MG63 (cell line): ENCODE measurements around the gene MSI2. TPM values are rescaled to one million over a fixed set of nuclear protein-coding genes. Genes with fewer than 3 reads are reported as not detected.

Experiments
- DNase-seq: peaks from one replicate; pipeline ENCODE4 v3.0.0-alpha.2; 2020
- H3K27me3 ChIP-seq: fragments of 250-450 bp; sonication (Bioruptor Pico); 2 replicates; pipeline ENCODE4 v1.5.1; 2020; ENCODE audit warnings: mild to moderate bottlenecking, moderate library complexity
- H3K36me3 ChIP-seq: fragments of 250-450 bp; sonication (Bioruptor Pico); 2 replicates; pipeline ENCODE4 v1.5.1; 2020; ENCODE audit warnings: mild to moderate bottlenecking, moderate library complexity
- H3K4me3 ChIP-seq: fragments of 250-450 bp; sonication (Bioruptor Pico); 2 replicates; pipeline ENCODE4 v1.5.1; 2020; ENCODE audit warnings: mild to moderate bottlenecking, moderate library complexity
- H3K9me3 ChIP-seq: fragments of 250-450 bp; sonication (Bioruptor Pico); 2 replicates; pipeline ENCODE4 v1.5.1; 2020; ENCODE audit warnings: mild to moderate bottlenecking, moderate library complexity
- total RNA-seq: library from RNA; depleted of rRNA; stranded (reverse); fragments of >200 nt; shearing (Covaris generic); gene quantifications from 2 replicates; pipeline ENCODE4 v1.2.3, GENCODE V29; 2014; ENCODE audit warnings: low replicate concordance

MSI2 gene
- total RNA-seq, 1 experiment from 2014 or later, result 2.8 TPM

- Histone ChIP-seq H3K36me3 (no peaks in the 10 kb centered on the region), H3K27me3 (peaks cover 7% of the 10 kb centered on the region; the same call in 1 of the 2 replicates), H3K9me3 (no peaks in the 10 kb centered on the region), H3K4me3 (no peak overlapping the region)
- DNase-seq, result no peak
Measured at GRCh38 chr17:57588086-57588485, 331.8 kb downstream of the MSI2 start.

- Histone ChIP-seq H3K4me3 (no peak overlapping the region), H3K36me3 (no peaks in the 10 kb centered on the region), H3K9me3 (no peaks in the 10 kb centered on the region), H3K27me3 (peaks cover 7% of the 10 kb centered on the region; the same call in 1 of the 2 replicates)
- DNase-seq, result no peak
Measured at GRCh38 chr17:57589151-57590034, 333.1 kb downstream of the MSI2 start.

DNA sequence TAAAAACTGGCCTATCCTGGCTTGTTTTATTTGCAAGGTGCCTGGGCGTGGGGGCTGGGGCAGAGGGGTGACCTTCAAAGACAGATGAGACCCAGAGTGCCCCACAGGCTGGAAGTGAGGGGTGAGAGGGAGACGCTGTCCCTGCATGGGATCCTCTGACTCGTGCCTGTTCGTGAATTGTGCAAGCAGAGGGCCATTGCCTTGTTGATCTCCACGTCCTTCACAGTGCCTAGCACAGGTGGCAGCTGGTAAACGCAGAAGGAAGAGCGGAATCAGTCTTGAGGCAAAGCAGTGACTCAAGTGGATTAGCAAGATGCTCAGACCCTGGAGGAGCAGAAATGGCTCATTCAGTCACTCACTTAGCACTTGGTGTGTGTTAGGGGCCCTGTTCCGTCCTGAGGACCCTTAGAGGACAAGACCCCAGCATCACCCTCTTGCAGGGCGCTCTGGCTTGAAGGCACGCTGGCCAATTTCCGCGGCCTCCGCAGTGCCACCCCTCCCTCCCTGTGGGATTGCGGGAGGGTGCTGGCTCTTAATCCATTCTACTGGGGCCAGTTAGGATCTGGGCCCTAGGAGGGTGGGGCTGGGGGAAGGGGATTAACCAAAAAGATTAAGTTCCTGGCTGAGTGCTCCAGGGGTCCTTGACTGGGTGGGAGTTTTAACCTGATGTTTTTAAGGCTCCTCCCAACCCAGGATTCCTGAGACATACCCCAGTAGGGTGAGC, 337.6 kb downstream of the MSI2 start:
- H3K9me3 ChIP-seq, result no peaks in the 10 kb centered on the region
- no peak overlapping the region for H3K4me3 ChIP-seq
- H3K27me3 ChIP-seq, result no peaks in the 10 kb centered on the region
- no peaks in the 10 kb centered on the region for H3K36me3 ChIP-seq
- DNase-seq, result no peak

GRCh38 chr17:57594767-57595166, 338.4 kb downstream of the MSI2 start:
- Histone ChIP-seq H3K4me3 (no peak overlapping the region), H3K27me3 (no peaks in the 10 kb centered on the region), H3K36me3 (no peaks in the 10 kb centered on the region), H3K9me3 (no peaks in the 10 kb centered on the region)
- no peak for DNase-seq

GRCh38 chr17:57595426-57595825, 339.1 kb downstream of the MSI2 start:
- DNase-seq, result no peak
- Histone ChIP-seq H3K36me3 (no peaks in the 10 kb centered on the region), H3K9me3 (no peaks in the 10 kb centered on the region), H3K27me3 (no peaks in the 10 kb centered on the region), H3K4me3 (no peak overlapping the region)

DNA sequence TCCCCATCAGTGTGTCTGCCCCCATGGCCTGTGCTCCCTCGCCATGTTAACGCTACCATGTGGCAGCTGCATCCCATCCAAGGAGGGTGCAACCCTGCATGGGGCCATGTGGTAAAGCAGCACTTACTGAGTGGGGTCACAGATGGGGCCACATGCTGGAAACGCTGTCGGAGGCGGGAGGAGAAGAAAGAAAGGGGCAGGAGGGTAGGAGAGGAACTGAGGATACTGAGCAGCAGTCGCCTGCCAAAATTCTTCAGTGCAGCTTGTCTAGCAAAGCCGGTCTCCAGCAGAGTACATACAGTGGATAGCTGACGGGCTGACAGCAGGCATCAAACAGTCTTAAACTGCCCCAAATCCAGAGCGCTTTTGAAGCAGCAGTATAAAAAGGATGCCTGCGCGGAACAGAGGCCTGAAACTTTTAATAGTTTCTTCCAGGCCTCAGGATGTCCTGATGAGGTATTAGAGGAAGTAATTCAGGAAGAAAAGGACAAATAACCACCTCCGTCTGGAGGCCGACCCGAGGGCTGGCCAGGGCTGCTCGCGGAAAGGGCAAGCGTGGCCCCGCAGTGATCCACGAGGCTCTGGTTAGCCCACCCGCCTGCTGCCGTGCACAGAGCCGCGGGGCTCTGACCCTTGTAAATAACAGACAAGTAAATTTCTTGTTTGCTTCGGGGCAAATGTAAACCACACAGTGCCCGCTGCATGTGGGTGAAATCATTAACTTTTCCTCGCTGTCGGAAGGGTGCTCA, 339.8 kb downstream of the MSI2 start:
- Histone ChIP-seq H3K27me3 (no peaks in the 10 kb centered on the region), H3K9me3 (no peaks in the 10 kb centered on the region), H3K36me3 (no peaks in the 10 kb centered on the region), H3K4me3 (no peak overlapping the region)
- no peak for DNase-seq

DNA sequence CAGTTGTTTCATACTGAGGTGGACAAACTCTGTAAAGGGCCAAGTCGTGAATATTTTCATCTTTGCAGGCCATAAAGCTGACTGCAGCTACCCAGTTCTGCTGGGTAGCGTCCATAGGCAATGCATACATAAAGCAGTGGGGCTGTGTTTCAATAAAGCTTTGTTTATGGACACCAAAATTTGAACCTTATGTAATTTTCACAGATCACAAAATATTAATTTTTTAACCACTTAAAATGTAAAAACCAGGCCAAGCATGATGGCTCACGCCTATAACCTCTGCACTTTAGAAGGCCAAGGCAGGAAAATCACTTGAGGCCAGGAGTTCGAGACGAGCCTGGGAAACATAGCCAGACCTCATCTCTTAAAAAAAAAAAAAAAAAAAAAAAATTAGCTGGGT, 340.8 kb downstream of the MSI2 start:
- H3K4me3 ChIP-seq, result no peak overlapping the region
- no peaks in the 10 kb centered on the region for H3K36me3 ChIP-seq
- no peaks in the 10 kb centered on the region for H3K9me3 ChIP-seq
- no peak for DNase-seq
- no peaks in the 10 kb centered on the region for H3K27me3 ChIP-seq

- no peaks in the 10 kb centered on the region for H3K9me3 ChIP-seq
- no peak overlapping the region for H3K4me3 ChIP-seq
- no peaks in the 10 kb centered on the region for H3K27me3 ChIP-seq
- no peaks in the 10 kb centered on the region for H3K36me3 ChIP-seq
- peak; percentile 70 for DNase-seq
Measured at GRCh38 chr17:57597531-57598453, 341.5 kb downstream of the MSI2 start.

DNA sequence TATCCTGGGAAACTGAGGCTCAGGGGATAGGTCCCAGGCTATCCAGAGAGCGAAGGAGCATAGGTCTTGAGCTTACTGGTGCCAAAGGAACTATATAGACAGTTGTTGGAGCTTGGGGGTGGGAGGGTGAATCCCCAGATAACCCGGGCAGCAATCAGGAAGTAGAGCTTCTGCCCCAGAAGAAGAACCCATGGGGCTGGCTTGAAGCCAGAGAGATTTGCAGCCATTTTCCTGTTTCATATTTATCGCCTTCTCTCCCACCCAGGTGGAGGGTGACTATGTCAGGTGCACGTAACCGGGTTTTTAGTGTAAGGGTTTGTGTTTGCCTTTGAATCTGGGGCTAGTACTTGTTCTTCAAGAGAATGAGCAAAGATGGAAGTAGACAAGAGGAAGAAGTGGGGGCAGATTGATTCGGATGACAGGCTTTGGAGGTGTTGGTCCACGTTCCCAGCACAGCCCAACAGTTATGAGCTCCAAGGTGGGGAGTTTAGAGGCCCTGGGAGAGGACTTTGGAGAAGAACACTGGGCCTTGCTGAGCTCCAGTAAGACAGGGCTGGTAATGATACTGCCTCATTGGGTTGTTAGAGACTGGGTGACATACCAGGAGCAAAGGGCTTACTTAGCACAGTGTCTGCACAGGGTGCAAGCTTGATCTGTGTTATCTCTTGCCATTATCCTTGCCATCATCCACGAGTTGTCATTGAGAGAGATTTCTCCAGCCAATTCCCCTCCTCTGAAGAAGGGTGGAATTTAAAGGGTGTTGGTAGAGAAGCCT, 343.1 kb downstream of the MSI2 start:
- H3K27me3 ChIP-seq, result no peaks in the 10 kb centered on the region
- DNase-seq, result no peak
- no peak overlapping the region for H3K4me3 ChIP-seq
- no peaks in the 10 kb centered on the region for H3K36me3 ChIP-seq
- H3K9me3 ChIP-seq, result no peaks in the 10 kb centered on the region

DNA sequence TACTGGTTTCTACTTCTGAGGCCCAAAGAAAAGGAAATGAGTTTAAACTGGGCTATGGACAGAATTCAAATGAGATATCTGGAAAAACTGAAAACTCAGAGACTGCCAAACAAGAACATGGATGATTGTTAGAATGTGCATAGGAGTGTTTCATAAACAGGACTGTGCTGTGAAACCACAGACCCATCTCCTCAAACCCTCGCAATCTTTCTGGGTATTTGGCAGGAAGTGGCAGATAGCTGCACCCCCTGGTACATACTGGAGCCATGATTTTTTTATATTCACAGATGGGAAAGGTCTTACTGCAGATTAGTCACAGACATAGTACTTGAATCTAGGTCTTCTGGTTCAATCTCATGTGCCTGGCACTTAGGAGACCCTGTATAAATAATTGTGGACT, 343.8 kb downstream of the MSI2 start:
- H3K36me3 ChIP-seq, result no peaks in the 10 kb centered on the region
- DNase-seq, result no peak
- no peaks in the 10 kb centered on the region for H3K27me3 ChIP-seq

GRCh38 chr17:57601143-57601735, 344.9 kb downstream of the MSI2 start:
- Histone ChIP-seq H3K27me3 (no peaks in the 10 kb centered on the region), H3K9me3 (no peaks in the 10 kb centered on the region), H3K36me3 (no peaks in the 10 kb centered on the region), H3K4me3 (no peak overlapping the region)
- no peak for DNase-seq

More for the DNA sequence above, 343.8 kb downstream of the MSI2 start:
- no peak overlapping the region for H3K4me3 ChIP-seq
- H3K9me3 ChIP-seq, result no peaks in the 10 kb centered on the region

DNA sequence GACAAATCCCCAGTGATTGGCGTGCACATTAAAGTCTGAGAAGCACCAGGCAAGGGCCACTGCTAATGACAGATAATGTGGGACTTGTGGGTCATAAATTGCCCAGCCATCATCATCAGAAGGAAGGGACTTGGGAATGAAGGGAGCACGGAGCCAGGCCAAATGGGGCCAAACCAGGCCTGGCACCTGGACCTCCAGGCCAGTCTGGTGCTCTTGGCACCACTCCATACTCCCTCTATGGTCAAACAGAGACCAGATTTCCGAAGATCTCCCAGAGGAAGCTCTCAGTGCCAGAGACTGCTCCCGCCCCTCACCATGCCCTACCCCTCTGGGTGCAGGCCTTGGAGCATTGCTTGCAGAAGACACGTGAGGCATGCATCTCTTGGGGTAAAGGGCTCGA, 346.6 kb downstream of the MSI2 start:
- Histone ChIP-seq H3K9me3 (no peaks in the 10 kb centered on the region), H3K27me3 (no peaks in the 10 kb centered on the region), H3K36me3 (no peaks in the 10 kb centered on the region), H3K4me3 (no peak overlapping the region)
- no peak for DNase-seq

GRCh38 chr17:57603546-57603945, 347.2 kb downstream of the MSI2 start:
- no peaks in the 10 kb centered on the region for H3K36me3 ChIP-seq
- H3K4me3 ChIP-seq, result no peak overlapping the region
- no peaks in the 10 kb centered on the region for H3K9me3 ChIP-seq
- DNase-seq, result no peak
- no peaks in the 10 kb centered on the region for H3K27me3 ChIP-seq

DNA sequence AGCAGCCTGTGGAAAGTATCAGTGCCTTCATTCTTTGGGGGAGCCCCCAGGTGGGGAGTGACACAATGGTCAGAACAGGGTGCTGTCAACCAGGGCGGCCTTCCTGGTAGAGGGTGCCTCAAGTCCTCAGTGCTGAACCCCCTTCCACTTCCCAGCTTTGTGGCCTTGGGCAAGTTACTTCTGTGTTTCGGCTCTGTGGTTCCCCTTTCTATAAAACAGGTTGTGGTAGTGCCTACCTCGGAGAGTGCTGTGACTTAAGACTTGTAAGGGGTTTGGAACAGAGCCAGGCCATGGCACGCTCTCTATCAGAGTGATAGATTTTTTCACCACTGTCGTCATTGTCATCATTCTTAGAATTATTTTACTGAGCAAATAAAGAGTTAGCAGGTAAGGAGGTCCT, 347.7 kb downstream of the MSI2 start:
- Histone ChIP-seq H3K9me3 (no peaks in the 10 kb centered on the region), H3K4me3 (no peak overlapping the region), H3K36me3 (no peaks in the 10 kb centered on the region), H3K27me3 (no peaks in the 10 kb centered on the region)
- DNase-seq, result no peak
